ENCODE data around the gene CCDC126. TPM values are rescaled to one million over a fixed set of nuclear protein-coding genes. Genes with fewer than 3 reads are reported as not detected.

Gene CCDC126
- total and polyA plus RNA-seq, 7 donors: 7.2 to 17.9 (median 12.5) TPM

DNA sequence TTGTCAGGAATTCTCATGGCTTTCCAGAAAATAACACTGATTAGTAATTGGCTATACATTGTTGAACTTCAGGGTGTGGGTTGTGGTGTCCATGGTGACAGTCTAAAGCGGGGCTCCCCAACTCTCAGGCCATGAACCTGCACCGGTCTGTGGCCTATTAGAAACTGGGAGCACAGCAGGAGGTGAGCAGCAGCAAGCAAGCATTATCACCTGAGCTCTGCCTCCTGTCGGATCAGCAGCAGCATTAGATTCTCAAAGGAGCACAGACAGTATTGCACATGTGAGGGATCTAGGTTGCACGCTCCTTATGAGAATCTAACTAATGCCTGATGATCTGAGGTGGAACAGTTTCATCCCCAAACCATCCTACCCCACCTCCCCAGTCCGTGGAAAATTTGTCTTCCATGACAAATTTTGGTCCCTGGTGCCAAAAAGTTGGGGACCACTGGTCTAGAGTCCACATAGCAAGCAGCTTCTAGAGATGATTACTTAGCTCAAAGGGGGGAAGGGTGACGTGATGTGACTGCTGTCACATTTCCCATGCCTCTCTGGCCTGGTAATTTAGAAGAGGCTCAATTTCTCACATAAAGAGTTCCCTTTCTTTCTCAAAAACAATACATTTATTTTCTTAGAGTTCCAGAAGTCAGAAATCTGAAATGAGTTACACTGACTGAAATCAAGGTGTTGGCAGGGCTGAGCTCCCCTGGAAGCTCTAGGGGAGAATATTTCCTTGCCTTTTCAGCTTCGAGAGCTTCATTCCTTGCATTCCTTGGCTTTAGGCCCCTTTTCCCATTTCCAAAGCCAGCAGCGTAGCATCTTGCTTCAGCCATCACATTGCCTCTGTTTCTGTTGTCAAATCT is 65.2 kb downstream of the CCDC126 start:
- no peak for DNase-seq
- TF ChIP-seq, protein P1, sequence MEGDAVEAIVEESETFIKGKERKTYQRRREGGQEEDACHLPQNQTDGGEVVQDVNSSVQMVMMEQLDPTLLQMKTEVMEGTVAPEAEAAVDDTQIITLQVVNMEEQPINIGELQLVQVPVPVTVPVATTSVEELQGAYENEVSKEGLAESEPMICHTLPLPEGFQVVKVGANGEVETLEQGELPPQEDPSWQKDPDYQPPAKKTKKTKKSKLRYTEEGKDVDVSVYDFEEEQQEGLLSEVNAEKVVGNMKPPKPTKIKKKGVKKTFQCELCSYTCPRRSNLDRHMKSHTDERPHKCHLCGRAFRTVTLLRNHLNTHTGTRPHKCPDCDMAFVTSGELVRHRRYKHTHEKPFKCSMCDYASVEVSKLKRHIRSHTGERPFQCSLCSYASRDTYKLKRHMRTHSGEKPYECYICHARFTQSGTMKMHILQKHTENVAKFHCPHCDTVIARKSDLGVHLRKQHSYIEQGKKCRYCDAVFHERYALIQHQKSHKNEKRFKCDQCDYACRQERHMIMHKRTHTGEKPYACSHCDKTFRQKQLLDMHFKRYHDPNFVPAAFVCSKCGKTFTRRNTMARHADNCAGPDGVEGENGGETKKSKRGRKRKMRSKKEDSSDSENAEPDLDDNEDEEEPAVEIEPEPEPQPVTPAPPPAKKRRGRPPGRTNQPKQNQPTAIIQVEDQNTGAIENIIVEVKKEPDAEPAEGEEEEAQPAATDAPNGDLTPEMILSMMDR (IDR thresholded peaks at IDR 0.05): no peak
- WGBS, 3 donors: 63 to 64% (median 64%) methylated on average over 8 of the region's 8 CpGs

DNA sequence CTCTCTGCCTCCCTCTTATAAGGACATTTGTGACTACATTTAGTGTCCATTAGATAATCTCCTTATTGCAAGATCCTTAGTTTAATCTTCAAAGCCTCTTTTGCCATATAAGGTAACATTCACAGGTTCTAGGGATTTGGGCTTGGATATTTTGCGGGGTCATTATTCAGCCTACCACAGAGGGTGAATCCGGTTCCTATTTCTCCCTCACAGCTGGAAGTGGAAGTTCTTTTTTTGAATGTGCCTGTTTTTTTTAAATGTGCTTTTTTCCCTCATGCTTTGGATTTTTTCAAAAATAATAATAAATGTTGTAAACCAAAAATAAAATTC is 65.8 kb downstream of the CCDC126 start:
- no peaks in the 10 kb centered on the region for H3K36me3 ChIP-seq (ENCODE audit: insufficient read depth in 1 of 2, low read depth in 1 of 2)
- no peaks in the 10 kb centered on the region for H3K4me1 ChIP-seq
- DNase-seq (no peak), ATAC-seq (no peak)
- intact Hi-C loops (cut with DNase I): no loop called here
- TF ChIP-seq, protein P1 (IDR thresholded peaks at IDR 0.05): no peak
- no peak overlapping the region for H3K4me3 ChIP-seq
- H3K27me3 ChIP-seq (ENCODE audit: insufficient read depth in 3 of 3, low read length in 2 of 3): no peaks in the 10 kb centered on the region
- H3K27ac ChIP-seq: no peak overlapping the region
- 55 to 75% (median 57%) methylated on average over 2 of the region's 2 CpGs for WGBS, 3 donors
- H3K9me3 ChIP-seq: peaks cover 7% of the 10 kb centered on the region

More for the DNA sequence above, 65.2 kb downstream of the CCDC126 start:
- intact Hi-C loops (cut with DNase I): no loop called here
- H3K27me3 ChIP-seq (ENCODE audit: insufficient read depth in 3 of 3, low read length in 2 of 3): no peaks in the 10 kb centered on the region
- peaks cover 7% of the 10 kb centered on the region for H3K9me3 ChIP-seq
- H3K4me3 ChIP-seq: no peak overlapping the region
- H3K27ac ChIP-seq: no peak overlapping the region
- no peak for ATAC-seq
- no peaks in the 10 kb centered on the region for H3K36me3 ChIP-seq (ENCODE audit: insufficient read depth in 1 of 2, low read depth in 1 of 2)
- H3K4me1 ChIP-seq: no peaks in the 10 kb centered on the region

DNA sequence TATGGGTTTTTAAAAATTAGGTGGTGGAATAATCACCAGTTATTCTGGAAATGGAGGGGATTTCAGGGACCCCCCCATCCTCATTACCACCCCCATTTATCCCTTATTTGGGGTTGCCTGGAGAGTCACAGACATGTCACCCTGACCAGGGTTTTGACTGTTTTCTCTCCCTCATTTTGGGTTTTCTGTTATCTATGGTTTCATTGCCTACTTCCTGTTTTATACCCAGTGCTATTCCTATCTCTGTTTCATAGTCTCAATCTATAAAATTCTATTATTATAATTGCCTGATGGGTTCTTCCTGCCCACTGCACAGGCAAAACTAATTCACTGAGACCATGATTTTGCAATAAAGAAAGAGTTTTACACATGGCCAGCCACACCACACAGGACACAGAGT is 66.9 kb downstream of the CCDC126 start:
- intact Hi-C loops (cut with DNase I): no loop called here
- no peak for DNase-seq
- TF ChIP-seq, protein P1 (IDR thresholded peaks at IDR 0.05): no peak
- Histone ChIP-seq H3K27me3 (ENCODE audit: insufficient read depth in 3 of 3, low read length in 2 of 3) (no peaks in the 10 kb centered on the region), H3K36me3 (ENCODE audit: insufficient read depth in 1 of 2, low read depth in 1 of 2) (no peaks in the 10 kb centered on the region), H3K9me3 (peaks cover 4% of the 10 kb centered on the region), H3K27ac (no peak overlapping the region), H3K4me3 (no peak overlapping the region), H3K4me1 (no peaks in the 10 kb centered on the region)
- no peak for ATAC-seq

DNA sequence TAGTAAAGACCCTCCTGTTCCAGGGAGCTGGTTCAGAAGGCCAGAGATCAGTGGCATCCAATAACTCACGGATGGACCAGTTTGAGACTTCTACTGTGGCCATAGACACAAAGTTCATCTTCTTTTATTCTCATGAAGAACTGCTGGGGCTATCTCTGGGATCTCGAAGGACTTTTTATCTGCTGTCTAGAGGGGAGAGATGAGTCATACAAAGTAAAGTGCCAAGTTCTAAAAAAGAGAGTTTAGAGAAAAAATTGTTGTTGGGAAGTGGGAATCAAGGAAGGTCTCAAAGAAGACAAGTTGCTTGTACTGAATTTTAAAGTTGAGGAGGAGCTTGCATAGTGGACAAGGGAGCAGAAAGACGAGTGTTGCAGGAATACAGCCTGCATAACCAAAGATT is 74.9 kb downstream of the CCDC126 start:
- 67 to 78% (median 69%) methylated on average over 3 of the region's 3 CpGs for WGBS, 3 donors
- intact Hi-C loops (cut with DNase I): no loop called here

More for the DNA sequence above, 74.9 kb downstream of the CCDC126 start:
- Histone ChIP-seq H3K4me3 (no peak overlapping the region), H3K27me3 (ENCODE audit: insufficient read depth in 3 of 3, low read length in 2 of 3) (no peaks in the 10 kb centered on the region), H3K27ac (no peak overlapping the region), H3K9me3 (no peaks in the 10 kb centered on the region), H3K4me1 (no peaks in the 10 kb centered on the region), H3K36me3 (ENCODE audit: insufficient read depth in 1 of 2, low read depth in 1 of 2) (no peaks in the 10 kb centered on the region)
- no peak for ATAC-seq
- DNase-seq: no peak
- TF ChIP-seq, protein P1 (IDR thresholded peaks at IDR 0.05): no peak
